Endothelial cell of umbilical vein (primary cell): Measurements from ENCODE around the gene NEB. TPM values are rescaled to one million over a fixed set of nuclear protein-coding genes. Genes with fewer than 3 reads are reported as not detected.
"Not testable (repeated sequence)": the region's sequence is repeated elsewhere in the genome, so short reads cannot be mapped to it uniquely, and the experiment has no call there.

Experiments used
- BruUV-seq: library from RNA; stranded (reverse); fragments of 400-500 nt; replicated peaks from 2 replicates; lab custom pipeline; 2021; lab: Mats Ljungman, UMichigan
- CTCF ChIA-PET: fragments of 300-600, 350-600 bp; sonication (Branson Sonifier 250); formaldehyde crosslinking; loops from one replicate; lab custom pipeline; 2021; ENCODE audit warnings: antibody characterized with exemption, inconsistent platforms; lab: Charles Lee
- POLR2A ChIA-PET: fragments of 300-600, 350-600 bp; sonication (Branson Sonifier 250); formaldehyde crosslinking; loops from one replicate; lab custom pipeline; 2021; ENCODE audit warnings: antibody characterized with exemption, inconsistent platforms; lab: Charles Lee
- DNase-seq: peaks from one replicate; pipeline ENCODE4 v3.0.0-alpha.2; 2011; ENCODE audit warnings: low read depth, low spot score
- FAIRE-seq: peaks from 2 replicates; lab custom pipeline; 2011; peaks lifted over from hg19 to GRCh38; lab: Jason Lieb, UNC
- H2AFZ ChIP-seq: 2 replicates; pipeline ENCODE4 v1.6.0; 2012; ENCODE audit warnings: low read depth, low read length, control low read depth, inconsistent platforms
- H3K27ac ChIP-seq: 2 replicates; pipeline ENCODE4 v1.5.1; 2011; ENCODE audit warnings: low read depth, mild to moderate bottlenecking, control low read depth, low read length, moderate library complexity; ENCODE audit not compliant: insufficient read depth
- H3K27me3 ChIP-seq, 2 experiments: 2 replicates each; pipeline versions ENCODE4 v1.6.0 to v1.6.1; 2011; ENCODE audit warnings: low read length in 2 of 2, mixed read lengths in 1 of 2; ENCODE audit not compliant: control insufficient read depth in 2 of 2, insufficient read depth in 2 of 2
- H3K36me3 ChIP-seq, 2 experiments: 2 replicates in 1 of 2; 3 replicates in 1 of 2; pipeline ENCODE4 v1.5.1; 2011; ENCODE audit warnings: low read length in 2 of 2, mild to moderate bottlenecking in 1 of 2, moderate library complexity in 1 of 2; ENCODE audit not compliant: control insufficient read depth in 2 of 2, insufficient read depth in 2 of 2; ENCODE audit errors: extremely low read depth in 1 of 2
- H3K4me1 ChIP-seq: 3 replicates; pipeline ENCODE4 v1.5.1; 2011; ENCODE audit warnings: mild to moderate bottlenecking, low read length; ENCODE audit not compliant: control insufficient read depth, insufficient read depth; ENCODE audit errors: extremely low read depth
- H3K4me2 ChIP-seq: 2 replicates; pipeline ENCODE4 v1.6.1; 2011; ENCODE audit warnings: low read length, control low read depth, mixed read lengths; ENCODE audit not compliant: insufficient read depth
- H3K4me3 ChIP-seq, 3 experiments: fragments of 200-600 bp in 1 of 3; sonication (generic), shearing (Covaris generic) in 1 of 3; replicated peaks in 1 of 3; 2 replicates each; pipeline ENCODE4 v1.5.1; 2011 to 2016; ENCODE audit warnings: control low read depth in 3 of 3, low read length in 3 of 3, mild to moderate bottlenecking in 2 of 3, inconsistent platforms in 1 of 3, low read depth in 1 of 3, moderate library complexity in 1 of 3; ENCODE audit not compliant: insufficient read depth in 1 of 3
- H3K79me2 ChIP-seq: 2 replicates; pipeline ENCODE4 v1.6.0; 2012; ENCODE audit warnings: low read length, inconsistent platforms; ENCODE audit not compliant: control insufficient read depth, insufficient read depth
- H3K9ac ChIP-seq: replicated peaks from 2 replicates; pipeline ENCODE3; 2011; ENCODE audit warnings: low read length, control low read depth; ENCODE audit not compliant: insufficient read depth; ENCODE audit errors: extremely low read depth
- H3K9me1 ChIP-seq: replicated peaks from 3 replicates; pipeline ENCODE4 v1.6.0; 2011; ENCODE audit warnings: mild to moderate bottlenecking, low read length; ENCODE audit not compliant: control insufficient read depth, insufficient read depth; ENCODE audit errors: extremely low read depth
- H3K9me3 ChIP-seq: replicated peaks from 2 replicates; pipeline ENCODE4 v1.5.1; 2012; ENCODE audit warnings: low read length, inconsistent platforms; ENCODE audit not compliant: control insufficient read depth, insufficient read depth
- H4K20me1 ChIP-seq: replicated peaks from 2 replicates; pipeline ENCODE3; 2011; ENCODE audit warnings: mild to moderate bottlenecking, low read length; ENCODE audit not compliant: control insufficient read depth, insufficient read depth; ENCODE audit errors: extremely low read depth
- CTCF ChIP-seq, 2 donors: IDR thresholded peaks; 1 replicate in 1 of 2; 2 replicates in 1 of 2; pipeline ENCODE4 v1.5.1; 2011; ENCODE audit warnings: low read length in 2 of 2, mild to moderate bottlenecking in 2 of 2, moderate library complexity in 2 of 2, control low read depth in 1 of 2, inconsistent platforms in 1 of 2, low read depth in 1 of 2; ENCODE audit not compliant: insufficient read depth in 1 of 2; ENCODE audit errors: extremely low read depth in 1 of 2
- EZH2 ChIP-seq: IDR thresholded peaks from 2 replicates; pipeline ENCODE4 v1.6.1; 2012; ENCODE audit warnings: borderline replicate concordance, low read depth, mild to moderate bottlenecking, moderate library complexity, low read length, inconsistent platforms; ENCODE audit not compliant: severe bottlenecking
- FOS ChIP-seq: IDR thresholded peaks from 2 replicates; pipeline ENCODE4 v1.6.1; 2011; ENCODE audit warnings: mild to moderate bottlenecking, low read length, moderate library complexity, borderline replicate concordance; ENCODE audit not compliant: insufficient read depth
- GATA2 ChIP-seq: IDR thresholded peaks from 2 replicates; pipeline ENCODE4 v1.7.0; 2011; ENCODE audit warnings: low read depth, mild to moderate bottlenecking, moderate library complexity, mixed read lengths, low read length; ENCODE audit not compliant: insufficient read length, insufficient read depth
- JUN ChIP-seq: IDR thresholded peaks from 2 replicates; pipeline ENCODE4 v1.6.1; 2011; ENCODE audit warnings: borderline replicate concordance, low read depth; ENCODE audit not compliant: insufficient read length, insufficient read depth
- MYC ChIP-seq: IDR thresholded peaks from one replicate; pipeline ENCODE4 v1.6.1; 2011; ENCODE audit warnings: mild to moderate bottlenecking, low read depth, low read length
- POLR2A ChIP-seq: IDR thresholded peaks from 2 replicates; pipeline ENCODE4 v1.6.1; 2012; ENCODE audit warnings: low read depth, mild to moderate bottlenecking, control low read depth, low read length
- POLR2AphosphoS5 ChIP-seq: IDR thresholded peaks from 2 replicates; pipeline ENCODE4 v1.6.1; 2012; ENCODE audit warnings: low read depth, mild to moderate bottlenecking, control low read depth, low read length, moderate library complexity; ENCODE audit not compliant: insufficient read depth
- dilution Hi-C: fragments of 300-500 bp; cut with MboI; formaldehyde crosslinking; loops from one replicate; pipeline ENCODE4 v1.15.0; 2019; ENCODE audit warnings: low sequenced_read_pairs; ENCODE audit not compliant: extremely low pct_ligation_motif_present
- intact Hi-C: fragments of 100-400 bp; cut with micrococcal nuclease; formaldehyde crosslinking; loops from one replicate; pipeline ENCODE4 v1.10.0; 2022
- polyA plus RNA-seq, 4 experiments: library from polyadenylated mRNA; depleted of rRNA in 3 of 4; stranded (reverse) in 3 of 4; unstranded in 1 of 4; fragments of >200 nt; gene quantifications; 2 replicates each; pipeline versions ENCODE4 v1.2.1 to v1.2.3, GENCODE V29; 2011 to 2012; ENCODE audit warnings: missing spikeins in 1 of 4
- total RNA-seq: library from RNA; stranded (reverse); gene quantifications from 2 replicates; pipeline ENCODE4 v1.2.3, GENCODE V29; 2021
- TF ChIP-seq, protein P1 (sequence below): IDR thresholded peaks from 2 replicates; pipeline ENCODE4 v1.6.1; 2011; ENCODE audit not compliant: insufficient read depth, insufficient read length

Gene NEB
- total and polyA plus RNA-seq, 2 donors (not counting 3 experiments of a cell fraction or from before 2014, with no cell fraction given): 0.84 to 1.8 TPM

GRCh38 chr2:151649966-151650365 lies 84.3 kb downstream of the NEB start:
- Histone ChIP-seq H3K4me1 (no peaks in the 10 kb centered on the region), H3K27me3 (no peaks in the 10 kb centered on the region), H3K36me3 (no peaks in the 10 kb centered on the region), H3K9ac (no peak overlapping the region), H3K79me2 (no peaks in the 10 kb centered on the region), H3K9me1 (no peaks in the 10 kb centered on the region), H4K20me1 (no peaks in the 10 kb centered on the region), H3K4me3 (no peak overlapping the region), H2AFZ (no peak overlapping the region), H3K4me2 (no peak overlapping the region), H3K9me3 (no peaks in the 10 kb centered on the region), H3K27ac (no peak overlapping the region)
- dilution Hi-C loops: no loop called here
- ChIA-PET POLR2A (no interaction called here), CTCF (interaction anchor here (1.1 kb wide), 1 partner anchor 10 kb away, joined by 3 read pairs; no protein-coding TSS in a partner anchor)
- BruUV-seq: no TSS peak
- intact Hi-C loops: no loop called here
- TF ChIP-seq GATA2: no peak
- TF ChIP-seq POLR2A: no peak
- no peak for DNase-seq
- no peak for FAIRE-seq

- CTCF ChIA-PET: interaction anchor here (1.1 to 1.3 kb wide), 2 partner anchors 10 to 12 kb away, joined by 3 to 4 read pairs; no protein-coding TSS in a partner anchor
- no peak overlapping the region for H3K4me3 ChIP-seq
- H3K36me3 ChIP-seq: no peaks in the 10 kb centered on the region
- intact Hi-C loops (no loop called here), dilution Hi-C loops (no loop called here)
- H2AFZ ChIP-seq: no peak overlapping the region
- H3K9me1 ChIP-seq: no peaks in the 10 kb centered on the region
- H4K20me1 ChIP-seq: no peaks in the 10 kb centered on the region
- no peaks in the 10 kb centered on the region for H3K9me3 ChIP-seq
- TF ChIP-seq JUN (no peak), CTCF (IDR thresholded peaks at IDR 0.05; ENCODE audit: extremely low read depth in 1 of 2, insufficient read depth in 1 of 2, low read depth in 1 of 2, low read length in 2 of 2) (no peak), EZH2 (no peak), POLR2AphosphoS5 (no peak), FOS (no peak), GATA2 (no peak), POLR2A (no peak), MYC (no peak)
- TF ChIP-seq, protein P1, sequence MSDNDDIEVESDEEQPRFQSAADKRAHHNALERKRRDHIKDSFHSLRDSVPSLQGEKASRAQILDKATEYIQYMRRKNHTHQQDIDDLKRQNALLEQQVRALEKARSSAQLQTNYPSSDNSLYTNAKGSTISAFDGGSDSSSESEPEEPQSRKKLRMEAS: no peak
- H3K79me2 ChIP-seq: no peaks in the 10 kb centered on the region
- H3K4me2 ChIP-seq: no peak overlapping the region
- FAIRE-seq (no peak), DNase-seq (no peak)
- H3K9ac ChIP-seq: no peak overlapping the region
- no peaks in the 10 kb centered on the region for H3K4me1 ChIP-seq
- no peaks in the 10 kb centered on the region for H3K27me3 ChIP-seq
- no TSS peak for BruUV-seq
- H3K27ac ChIP-seq: no peak overlapping the region
- POLR2A ChIA-PET: no interaction called here
Measured at GRCh38 chr2:151649400-151649799, 84.9 kb downstream of the NEB start.

GRCh38 chr2:151646512-151646911 lies 87.8 kb downstream of the NEB start:
- intact Hi-C loops, H3K9ac ChIP-seq: not testable (repeated sequence)

More at GRCh38 chr2:151646512-151646911, 87.8 kb downstream of the NEB start:
- H3K36me3 ChIP-seq, H3K27me3 ChIP-seq, H3K4me3 ChIP-seq, H3K4me1 ChIP-seq, H3K4me2 ChIP-seq, H4K20me1 ChIP-seq, BruUV-seq, POLR2A ChIA-PET, H3K9me1 ChIP-seq, FAIRE-seq, H2AFZ ChIP-seq, H3K9me3 ChIP-seq, H3K27ac ChIP-seq, H3K79me2 ChIP-seq, dilution Hi-C loops, DNase-seq: not testable (repeated sequence)
- CTCF ChIA-PET: interaction anchor here (1.3 kb wide), 1 partner anchor 277 kb away, joined by 3 read pairs; no protein-coding TSS in a partner anchor
